ENCODE results near the gene RXFP1.
A peak's percentile ranks its signal among the peaks of the same experiment; 100 is the strongest.

The RXFP1 gene

DNA sequence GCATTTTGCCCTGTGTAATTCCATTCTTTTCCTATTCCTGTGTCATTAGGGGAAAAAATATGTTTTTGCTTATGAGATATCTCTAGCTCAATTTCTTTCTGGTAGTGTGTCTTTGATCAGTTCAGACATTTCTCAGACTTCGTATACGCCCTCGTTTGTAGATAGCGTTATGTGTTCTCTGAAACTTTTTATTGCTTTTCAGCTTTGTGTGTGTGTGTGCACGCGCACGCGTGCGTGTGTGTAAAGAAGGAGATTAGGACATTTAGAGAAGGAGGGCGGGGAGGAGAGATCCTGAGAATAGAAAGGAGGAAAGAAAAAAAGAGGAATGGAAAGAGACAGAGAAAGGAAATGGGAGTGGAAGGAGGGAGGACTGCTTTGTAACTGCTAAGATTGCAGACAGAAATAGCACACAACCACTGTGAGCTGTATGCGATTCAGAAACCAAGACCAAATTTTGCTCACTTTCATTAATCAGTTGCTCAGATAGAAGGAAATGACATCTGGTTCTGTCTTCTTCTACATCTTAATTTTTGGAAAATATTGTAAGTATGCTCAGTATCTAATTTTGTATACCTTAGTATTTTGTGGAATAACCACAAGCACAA is at the start of gene RXFP1:
Gene RXFP1 (plus strand): TSS at position 399 of the 605 bp plus-strand sequence. CDS start 95 bp downstream, at position 494.
- no peak for DNase-seq (ENCODE audit: low read depth)

DNA sequence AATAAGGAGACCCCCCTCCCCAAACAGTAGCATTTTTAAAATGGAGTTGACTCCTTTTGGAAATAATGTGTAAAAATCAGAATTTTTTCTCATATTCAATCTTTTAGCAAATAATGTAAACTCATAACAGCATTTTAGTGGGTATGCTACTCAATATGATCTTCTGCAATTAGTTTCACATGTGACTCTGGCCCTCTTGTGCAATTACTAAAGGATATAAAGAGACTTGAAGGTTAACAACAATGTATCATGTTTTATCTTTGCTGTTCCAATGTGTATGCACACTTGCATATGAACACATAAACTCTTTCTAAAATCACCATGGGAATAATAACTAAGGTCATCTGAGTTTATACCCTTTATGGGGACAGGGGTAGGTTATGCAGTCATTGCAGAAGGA is 39.9 kb upstream of the RXFP1 start:
- DNase-seq (ENCODE audit: low read depth), result no peak

DNA sequence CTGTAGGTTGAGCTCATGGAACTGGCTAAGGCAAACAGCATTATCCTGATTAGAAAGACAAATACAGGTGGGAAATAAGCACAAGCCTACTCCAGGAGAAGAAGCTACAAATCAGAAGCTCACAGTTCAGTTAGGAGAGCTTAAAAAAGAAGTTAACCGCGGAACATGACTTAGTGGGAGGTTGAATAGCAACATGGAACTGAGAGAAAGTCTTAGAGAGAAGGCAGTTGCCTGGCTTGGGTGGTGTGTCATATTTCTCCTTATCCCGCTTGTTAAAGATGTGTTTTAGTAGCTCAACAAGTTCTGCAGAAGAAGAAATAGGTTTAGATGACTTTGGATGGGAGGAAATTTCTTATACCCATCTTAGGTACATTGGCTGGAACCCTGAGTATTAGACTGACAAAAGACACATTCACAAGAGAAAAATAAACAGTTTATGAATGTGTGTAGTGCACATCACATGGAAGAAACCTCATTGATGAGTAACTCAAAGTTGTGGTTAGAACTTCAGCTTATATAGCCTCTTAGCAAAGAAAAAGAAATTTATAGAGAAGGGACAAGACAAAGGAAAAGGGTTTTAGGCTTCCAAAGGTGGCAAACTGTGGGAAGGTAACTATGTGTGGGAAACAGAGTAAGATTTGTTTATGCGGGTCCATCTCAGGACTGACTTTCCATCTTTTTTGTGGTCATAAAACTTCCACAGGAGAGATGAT is 37.4 kb upstream of the RXFP1 start:
- no peak for DNase-seq (ENCODE audit: low read depth)

DNA sequence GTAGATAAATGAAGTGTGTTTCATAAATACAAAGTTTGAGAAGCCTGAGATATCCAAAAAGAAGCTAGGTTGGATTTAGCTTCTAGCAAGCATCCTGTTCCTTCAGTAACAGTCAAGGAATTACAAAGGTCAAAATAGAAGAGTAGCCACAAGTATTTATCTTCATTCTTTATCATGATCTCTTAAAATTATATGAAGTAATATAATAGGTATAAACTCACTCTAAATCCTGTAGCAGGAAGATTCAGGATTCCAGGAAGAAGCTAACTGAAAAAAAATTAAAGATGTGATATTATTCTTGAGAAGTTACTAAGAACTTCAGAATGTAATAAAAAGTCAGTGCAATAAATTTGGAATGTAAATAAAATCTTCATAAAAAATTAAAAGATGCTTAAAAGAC is 31.1 kb upstream of the RXFP1 start:
- DNase-seq (ENCODE audit: low read depth), result no peak

DNA sequence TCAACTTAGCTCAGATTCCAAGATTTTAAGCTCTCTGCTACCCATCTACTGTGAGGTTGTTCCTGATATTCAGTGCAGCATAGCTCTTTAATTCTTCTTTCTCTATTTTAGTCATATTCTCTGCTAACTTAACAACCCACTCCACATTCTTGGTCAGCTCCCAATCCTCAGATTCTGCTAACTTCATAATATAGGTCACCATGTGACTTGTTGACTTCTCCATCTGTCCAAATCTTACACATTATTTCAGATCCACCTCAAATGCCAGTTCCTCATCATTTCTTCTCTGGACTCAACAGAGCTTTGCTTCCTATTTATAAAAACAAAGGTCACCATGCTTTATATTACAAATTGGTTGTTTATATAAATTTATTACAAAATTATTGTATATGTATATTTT is 29.3 kb upstream of the RXFP1 start:
- DNase-seq (ENCODE audit: low read depth), result no peak

DNA sequence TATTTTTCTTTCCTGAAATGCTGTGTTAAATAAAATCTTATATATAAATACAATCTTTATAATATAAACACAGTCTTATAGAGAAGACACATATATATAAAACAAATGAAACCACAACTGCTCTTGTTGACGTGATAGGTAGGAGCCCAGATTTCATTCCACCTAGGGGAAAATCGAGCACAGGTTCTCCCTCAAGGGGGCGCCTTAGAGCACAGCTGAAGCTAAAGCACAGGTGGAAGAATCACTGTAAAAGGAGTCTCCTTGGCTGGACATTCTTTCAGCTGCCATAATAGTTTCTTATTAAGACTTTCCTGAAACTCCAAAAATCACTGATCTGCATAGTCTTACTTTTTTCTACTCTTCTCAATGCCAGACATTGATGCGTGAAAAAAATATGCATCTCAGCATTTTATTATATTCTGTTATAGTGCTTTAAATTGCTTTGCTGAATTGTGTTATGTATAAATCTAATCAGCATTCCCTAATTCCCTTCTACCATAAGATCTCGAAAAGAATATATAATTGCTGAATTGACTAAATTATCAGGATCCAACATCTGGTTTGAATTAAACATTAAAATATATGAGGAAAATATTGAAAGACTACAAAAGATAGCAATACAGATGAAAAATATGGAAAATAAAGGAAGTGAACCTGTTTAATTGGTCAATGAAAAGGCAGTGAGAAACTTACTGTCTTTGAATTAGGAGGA is 25.5 kb upstream of the RXFP1 start:
- DNase-seq (ENCODE audit: low read depth), result no peak

DNA sequence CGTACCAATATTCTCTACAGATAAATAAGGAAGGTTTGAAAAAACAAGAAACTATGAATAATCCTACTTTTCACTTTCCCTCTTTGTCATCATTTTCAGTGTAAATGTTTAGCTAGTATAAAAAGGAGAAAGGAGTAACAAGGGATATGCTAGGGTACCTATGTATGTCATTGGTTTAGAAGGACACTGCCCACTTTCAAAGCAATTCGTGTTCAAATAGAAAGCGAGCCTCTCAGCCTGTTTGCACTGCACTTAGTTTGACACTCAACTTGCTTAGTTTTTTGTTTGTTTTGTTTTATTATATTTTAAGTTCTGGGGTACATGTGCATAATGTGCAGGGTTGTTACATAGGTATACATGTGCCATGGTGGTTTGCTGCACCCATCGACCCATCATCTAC is 21.6 kb upstream of the RXFP1 start:
- DNase-seq (ENCODE audit: low read depth), result no peak

DNA sequence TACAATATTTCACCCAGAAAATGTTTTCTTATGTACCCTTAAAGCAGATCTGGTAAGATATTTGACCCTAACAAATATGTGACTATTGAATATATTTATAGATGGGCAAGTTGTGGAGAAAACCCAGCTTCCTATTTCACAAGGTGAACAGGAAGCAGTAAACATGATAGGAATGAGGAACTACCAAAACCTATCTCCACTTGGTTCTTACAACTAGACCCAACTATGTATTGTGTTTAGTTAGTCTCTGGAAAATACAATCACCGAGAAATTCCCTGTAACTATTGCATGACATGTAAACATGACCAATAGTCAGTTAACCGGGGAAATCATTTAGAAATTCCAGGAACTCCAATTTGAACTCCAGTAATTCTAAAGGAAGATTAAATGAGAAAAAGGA is 8.4 kb upstream of the RXFP1 start:
- DNase-seq (ENCODE audit: low read depth), result no peak

DNA sequence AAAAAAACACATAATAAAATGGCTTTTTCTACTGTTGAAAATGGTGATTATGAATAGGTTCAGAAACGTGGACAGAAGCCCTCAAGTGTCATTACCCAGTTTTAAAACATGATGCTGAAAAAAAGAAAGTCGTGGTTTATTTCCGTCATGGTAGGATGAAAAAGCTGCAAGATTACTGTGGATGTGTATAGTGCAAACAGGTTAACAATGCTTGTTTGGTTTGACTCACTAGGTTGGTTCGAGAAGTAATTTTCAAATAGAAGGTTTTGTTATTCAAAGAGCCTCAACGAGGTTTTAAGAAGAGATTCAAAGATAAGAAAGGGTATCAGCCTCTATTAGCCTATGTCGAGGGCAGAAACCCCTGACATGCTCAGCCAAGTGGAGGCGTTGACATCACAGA is 2.5 kb upstream of the RXFP1 start:
- DNase-seq (ENCODE audit: low read depth), result no peak

DNA sequence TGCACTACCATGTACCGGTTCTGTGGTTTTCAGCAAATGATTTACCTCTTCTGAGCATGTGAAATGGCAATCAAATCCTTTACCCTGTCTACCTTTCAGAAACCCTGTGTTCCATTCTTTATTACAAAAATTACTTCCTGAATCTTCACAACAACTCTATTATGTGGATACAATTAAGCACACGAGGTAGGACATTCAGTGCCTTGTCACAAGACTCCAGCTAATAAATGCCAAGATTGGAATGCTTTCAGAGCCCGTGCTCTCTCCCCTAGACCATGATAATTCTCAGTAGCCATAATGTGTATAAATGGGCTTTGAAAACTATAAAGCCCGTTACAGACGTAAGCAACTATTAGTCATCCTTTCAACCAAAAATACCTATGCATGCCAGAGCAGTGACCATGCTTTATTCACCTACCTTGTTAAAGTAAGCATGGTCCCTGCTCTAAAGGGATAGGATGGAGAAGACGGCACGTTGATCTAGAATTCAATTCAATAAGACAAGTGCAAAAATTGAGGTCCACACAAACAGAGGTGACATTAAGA is 2.4 kb downstream of the RXFP1 start:
- no peak for DNase-seq (ENCODE audit: low read depth)

DNA sequence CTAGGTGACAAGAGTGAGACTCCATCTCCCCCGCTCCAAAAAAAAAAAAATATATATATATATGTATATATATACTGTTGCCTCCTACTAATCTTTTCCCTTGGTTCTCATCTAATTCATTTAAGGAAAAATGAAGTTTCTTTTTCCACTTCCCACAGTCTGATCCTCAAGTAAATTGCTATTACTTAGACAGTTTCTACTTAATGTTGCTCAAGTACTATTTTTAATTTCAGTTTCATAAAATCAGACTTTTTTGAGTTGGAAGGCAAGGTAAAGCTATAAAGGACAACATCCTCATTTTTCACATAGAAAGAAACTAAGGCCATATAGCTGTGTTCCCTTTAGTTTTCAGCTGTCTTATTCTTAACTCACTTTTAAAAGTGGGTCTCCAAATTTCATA is 5.8 kb downstream of the RXFP1 start:
- DNase-seq (ENCODE audit: low read depth), result no peak

DNA sequence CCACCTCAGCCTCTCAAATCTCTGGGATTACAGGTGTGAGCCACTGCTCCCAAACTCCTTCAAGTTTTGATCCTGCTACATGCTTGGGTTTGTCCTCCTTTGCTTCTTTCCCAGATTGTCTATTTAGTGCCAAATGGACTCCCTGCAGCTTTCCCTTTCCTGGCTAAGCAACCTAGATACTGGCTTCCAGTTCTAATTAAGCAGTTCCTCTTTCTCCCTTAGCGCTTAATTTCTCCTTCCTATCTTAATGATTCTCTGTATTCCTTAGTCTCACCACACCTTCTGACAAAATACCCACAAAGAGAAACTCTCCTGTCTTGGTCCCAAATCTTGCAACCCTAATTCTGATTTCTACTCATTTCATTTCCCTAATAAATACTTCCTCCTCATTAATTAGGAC is 7.8 kb downstream of the RXFP1 start:
- no peak for DNase-seq (ENCODE audit: low read depth)

DNA sequence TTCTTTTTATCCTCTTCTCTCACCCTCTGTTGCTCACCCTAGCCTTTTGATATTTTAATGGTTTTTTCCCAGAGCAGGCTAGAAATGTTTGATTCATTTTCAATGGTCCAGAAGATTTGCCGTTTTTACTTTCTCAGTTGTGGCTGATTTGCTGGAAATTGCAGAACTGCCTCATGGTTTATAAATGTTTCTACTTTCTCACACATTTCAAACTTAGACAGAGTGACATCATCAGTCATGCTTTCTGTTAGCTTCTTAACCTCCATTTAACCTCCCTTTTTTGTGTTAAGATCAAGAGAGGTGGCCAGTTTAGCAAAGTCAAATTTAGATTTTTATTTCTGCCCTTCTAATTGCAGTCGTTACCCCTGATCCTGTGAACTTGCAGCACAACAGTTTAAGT is 8.7 kb downstream of the RXFP1 start:
- no peak for DNase-seq (ENCODE audit: low read depth)

DNA sequence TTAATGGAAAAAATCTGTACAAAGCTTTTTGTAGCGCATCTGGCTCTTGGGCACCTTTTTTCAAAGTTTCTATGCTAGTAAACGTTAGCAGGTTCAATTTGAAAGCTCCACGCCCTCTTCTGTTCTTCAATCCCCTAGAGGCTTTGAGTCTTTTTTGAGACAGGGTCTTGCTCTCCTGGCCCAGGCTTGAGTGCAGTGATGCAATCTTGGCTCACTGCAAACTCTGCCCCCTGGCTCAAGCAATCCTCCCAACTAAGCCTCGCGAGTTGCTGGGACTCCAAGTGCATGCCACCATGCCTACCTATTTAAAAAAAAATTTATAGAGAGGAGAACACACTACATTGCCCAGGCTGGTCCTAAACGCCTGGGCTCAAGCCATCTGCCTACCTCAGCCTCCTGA is 9.2 kb downstream of the RXFP1 start:
- no peak for DNase-seq (ENCODE audit: low read depth)

DNA sequence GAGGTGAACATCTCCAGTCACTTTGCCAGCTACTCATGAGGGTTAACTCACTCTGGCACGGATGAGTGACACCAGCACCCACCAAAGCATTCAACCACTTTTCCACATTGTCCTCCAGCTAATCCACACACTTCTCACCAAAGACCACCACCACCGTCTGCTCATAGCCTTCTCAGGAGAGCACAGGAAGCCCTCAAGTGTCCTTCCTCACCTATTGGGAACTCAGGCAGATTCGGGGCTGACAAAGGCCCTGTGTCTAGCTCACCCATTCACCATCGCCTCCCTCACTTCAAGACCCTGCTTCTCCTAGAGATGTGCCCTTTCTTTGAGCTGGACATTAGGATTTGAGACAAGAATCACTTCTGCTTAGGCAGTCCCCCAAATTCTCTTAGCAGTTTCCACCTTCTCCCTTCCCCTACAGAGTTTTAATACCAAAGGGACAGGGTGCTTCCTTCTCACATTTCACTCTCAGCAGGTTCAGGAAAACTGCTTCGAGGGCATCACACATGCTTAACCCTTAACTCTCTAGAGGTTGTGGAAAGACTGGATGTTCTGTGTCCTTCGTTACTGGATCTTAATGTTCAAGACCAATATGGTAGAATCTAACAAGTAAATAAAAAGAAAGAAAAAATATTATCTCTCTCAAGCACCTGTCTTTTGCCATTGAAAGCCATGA is 11.0 kb downstream of the RXFP1 start:
- no peak for DNase-seq (ENCODE audit: low read depth)

DNA sequence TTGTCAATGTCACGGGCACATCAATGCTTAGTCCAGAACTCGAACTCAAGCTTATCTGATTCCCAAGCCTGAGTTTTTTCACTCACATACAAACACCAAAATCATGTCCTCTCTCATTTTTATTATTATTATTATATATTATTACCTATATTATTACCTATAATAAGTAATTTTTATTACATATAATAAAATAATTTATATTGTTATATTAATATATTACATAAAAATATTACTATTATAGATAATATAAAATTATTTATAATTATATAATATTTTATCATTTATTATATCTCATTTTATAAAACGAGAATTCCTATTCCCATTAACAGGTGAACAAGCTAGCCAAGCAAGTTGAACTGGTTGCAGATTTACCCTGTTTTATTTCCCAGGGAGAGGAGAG is 13.0 kb downstream of the RXFP1 start:
- no peak for DNase-seq (ENCODE audit: low read depth)

DNA sequence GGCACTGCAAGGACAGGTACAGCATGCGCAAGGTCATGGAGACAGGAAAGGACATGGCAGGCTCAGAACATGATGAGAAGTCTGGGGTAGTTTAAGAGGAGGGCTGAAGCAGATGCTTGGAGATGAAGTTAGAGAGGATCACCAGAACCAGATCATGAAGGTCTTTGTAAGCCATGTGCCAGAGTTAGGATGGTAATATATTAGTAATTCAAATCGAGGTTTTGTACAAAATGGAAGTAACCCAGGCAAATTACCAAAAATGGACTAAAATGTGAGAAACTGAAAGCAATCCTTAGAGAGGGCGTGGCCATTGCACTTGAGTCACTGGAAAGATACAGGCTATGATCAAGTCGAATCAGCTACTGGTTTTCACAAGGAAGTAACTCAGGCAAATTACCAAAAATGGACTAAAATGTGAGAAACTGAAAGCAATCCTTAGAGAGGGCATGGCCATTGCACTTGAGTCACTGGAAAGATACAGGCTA is 13.5 kb downstream of the RXFP1 start:
- peak; percentile 32 for DNase-seq (ENCODE audit: low read depth)

DNA sequence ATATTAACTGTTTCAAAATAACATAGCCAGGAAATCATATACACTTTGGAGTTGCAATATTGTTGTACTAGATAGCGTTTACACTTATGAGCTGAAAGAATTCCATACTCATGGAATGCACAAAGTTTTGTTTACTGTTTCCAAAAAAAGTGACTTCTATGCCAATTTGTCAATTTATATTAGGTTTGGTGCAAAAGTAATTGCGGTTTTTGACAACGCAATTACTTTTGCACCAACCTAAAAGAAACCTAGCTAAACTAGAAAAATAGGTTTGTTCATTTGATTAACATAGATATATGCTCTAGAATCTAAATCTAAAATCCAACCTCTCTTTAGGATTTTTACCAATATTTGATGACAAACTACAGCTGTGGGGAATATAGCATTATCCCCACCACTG is 15.2 kb downstream of the RXFP1 start:
- no peak for DNase-seq (ENCODE audit: low read depth)

DNA sequence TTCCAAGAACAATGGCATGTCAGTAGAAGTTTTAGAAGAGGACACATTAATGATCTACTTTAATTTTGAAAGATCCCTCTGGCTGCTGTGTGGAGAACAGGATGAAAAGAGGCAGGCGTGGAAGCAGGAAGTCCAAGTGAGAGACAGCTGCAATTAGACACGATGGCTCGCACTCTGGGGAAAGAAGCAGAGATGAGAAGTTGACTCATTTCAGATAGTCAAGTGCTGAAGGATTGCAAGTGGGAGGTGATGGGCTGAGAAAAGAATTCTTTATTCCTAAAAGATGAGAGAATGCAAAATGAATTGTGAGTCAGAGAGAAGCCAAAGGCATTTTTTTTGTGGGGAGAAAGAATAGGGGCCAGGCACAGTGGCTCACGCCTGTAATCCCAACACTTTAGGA is 16.5 kb downstream of the RXFP1 start:
- DNase-seq (ENCODE audit: low read depth), result no peak

DNA sequence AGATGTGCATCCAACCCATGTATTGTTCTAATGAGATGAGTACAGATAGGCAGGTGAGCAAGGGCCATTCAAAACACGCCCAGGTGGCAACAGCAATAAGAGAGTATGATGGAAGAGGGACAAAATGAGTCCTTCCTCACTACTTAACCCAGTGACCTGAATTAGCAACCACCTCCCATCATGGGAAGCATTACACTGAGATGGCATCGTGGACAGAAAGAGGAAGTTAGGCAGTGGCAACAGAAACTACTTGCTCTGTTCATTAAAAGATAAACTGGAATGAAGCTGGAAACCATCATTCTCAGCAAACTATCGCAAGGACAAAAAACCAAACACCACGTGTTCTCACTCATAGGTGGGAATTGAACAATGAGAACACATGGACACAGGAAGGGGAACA is 17.2 kb downstream of the RXFP1 start:
- DNase-seq (ENCODE audit: low read depth), result no peak

DNA sequence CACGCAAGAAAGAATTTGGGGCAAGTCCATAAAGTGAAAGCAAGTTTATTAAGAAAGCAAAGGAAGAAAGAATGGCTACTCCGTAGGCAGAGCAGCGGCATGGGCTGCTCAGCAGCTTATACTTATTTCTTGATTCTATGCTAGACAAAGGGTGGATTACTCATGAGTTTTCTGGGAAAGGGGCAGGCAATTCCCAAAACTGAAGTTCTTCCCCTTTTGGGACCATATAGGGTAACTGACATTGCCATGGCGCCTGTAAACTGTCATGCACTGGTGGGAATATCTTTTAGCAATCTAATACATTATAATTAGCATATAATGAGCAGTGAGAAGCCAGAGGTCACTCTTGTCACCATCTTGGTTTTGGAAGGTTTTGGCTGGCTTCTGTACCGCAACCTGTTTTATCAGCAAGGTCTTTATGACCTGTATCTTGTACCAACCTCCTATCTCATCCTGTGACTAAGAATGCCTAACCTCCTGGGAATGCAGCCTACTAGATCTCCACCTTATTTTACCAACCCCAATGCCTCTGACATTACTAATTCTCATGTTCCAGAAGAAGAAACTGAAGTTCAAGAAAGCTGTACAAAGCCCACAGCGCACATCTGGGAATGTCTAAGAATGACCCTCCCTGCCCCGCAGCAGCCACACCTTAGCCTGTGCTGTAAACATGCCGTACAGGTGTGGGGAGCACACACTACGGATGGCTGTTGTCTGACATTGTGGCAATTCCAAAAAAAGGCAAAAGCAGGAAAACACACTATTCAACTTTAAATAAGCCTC is 18.6 kb downstream of the RXFP1 start:
- no peak for DNase-seq (ENCODE audit: low read depth)

DNA sequence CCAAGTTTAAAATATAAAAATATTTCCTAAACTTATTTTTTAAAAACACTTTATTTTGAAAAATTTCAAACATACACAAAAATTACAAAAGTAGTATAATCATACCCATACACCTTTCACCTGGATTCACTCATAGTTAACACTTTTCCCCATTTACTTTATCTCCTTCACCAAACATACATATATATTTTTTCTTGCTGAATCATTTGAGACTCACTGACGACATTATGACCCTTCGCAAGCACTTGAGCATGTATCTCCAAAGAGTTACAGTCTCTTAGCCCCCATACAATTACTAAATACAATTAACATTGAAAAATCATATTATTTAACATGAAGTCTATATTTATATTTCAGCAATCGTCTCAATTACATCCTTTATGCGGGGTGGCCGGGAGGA is 19.8 kb downstream of the RXFP1 start:
- no peak for DNase-seq (ENCODE audit: low read depth)

All from fibroblast of the conjunctiva (primary cell).